Smooth muscle cell (in vitro differentiated cells): ENCODE measurements around the gene SPAG17. TPM values are rescaled to one million over a fixed set of nuclear protein-coding genes. Genes with fewer than 3 reads are reported as not detected.

Experiments
- DNase-seq: peaks from one replicate; lab custom pipeline; 2025; ENCODE audit not compliant: unreplicated experiment; lab: John Stamatoyannopoulos, UW
- H2AFZ ChIP-seq: fragments of 200-600 bp; sonication (generic); 2 replicates; pipeline ENCODE4 v1.6.0; 2016; ENCODE audit warnings: antibody characterized with exemption, low read depth, mild to moderate bottlenecking
- H3F3A ChIP-seq: fragments of 200-600 bp; sonication (generic); 2 replicates; pipeline ENCODE4 v1.6.0; 2017; ENCODE audit warnings: antibody characterized with exemption, low read depth
- H3K27ac ChIP-seq: fragments of 200-600 bp; sonication (generic); 2 replicates; pipeline ENCODE4 v1.5.1; 2016; ENCODE audit warnings: low read depth, mild to moderate bottlenecking
- H3K27me3 ChIP-seq: fragments of 200-600 bp; sonication (generic); 2 replicates; pipeline ENCODE4 v1.6.1; 2016; ENCODE audit warnings: low read depth, mild to moderate bottlenecking
- H3K36me3 ChIP-seq: fragments of 200-600 bp; sonication (generic); 2 replicates; pipeline ENCODE4 v1.5.1; 2016; ENCODE audit warnings: low read depth
- H3K4me1 ChIP-seq: fragments of 200-600 bp; sonication (generic); 2 replicates; pipeline ENCODE4 v1.5.1; 2016; ENCODE audit warnings: low read depth
- H3K4me2 ChIP-seq: fragments of 200-600 bp; sonication (generic); 2 replicates; pipeline ENCODE4 v1.6.0; 2016; ENCODE audit warnings: mild to moderate bottlenecking
- H3K4me3 ChIP-seq: fragments of 200-600 bp; sonication (generic); 2 replicates; pipeline ENCODE4 v1.5.1; 2016; ENCODE audit warnings: mild to moderate bottlenecking
- H3K79me2 ChIP-seq: fragments of 200-600 bp; sonication (generic); 2 replicates; pipeline ENCODE4 v1.6.0; 2016; ENCODE audit warnings: low read depth, mild to moderate bottlenecking
- H3K9ac ChIP-seq: fragments of 200-600 bp; sonication (generic); 2 replicates; pipeline ENCODE4 v1.6.0; 2016; ENCODE audit warnings: low read depth
- H3K9me3 ChIP-seq: fragments of 200-600 bp; sonication (generic); replicated peaks from 2 replicates; pipeline ENCODE4 v1.5.1; 2016; ENCODE audit warnings: low read depth
- H4K20me1 ChIP-seq: fragments of 200-600 bp; sonication (generic); 2 replicates; pipeline ENCODE4 v1.6.0; 2016; ENCODE audit warnings: low read depth
- WGBS: methylation state at CpG from one replicate; pipeline ENCODE4 v1.1.7; 2016; ENCODE audit warnings: low lambda C conversion rate; 5-methylcytosine and 5-hydroxymethylcytosine counted together
- polyA plus RNA-seq: library from polyadenylated mRNA; unstranded; fragments of >200 nt; fragmentation: Nextera tagmentation; extraction: Ambion mirVana; gene quantifications from 2 replicates; pipeline ENCODE4 v1.2.1, GENCODE V29; 2016
- total RNA-seq: library from RNA; depleted of rRNA; stranded (reverse); fragments of >200 nt; gene quantifications from 2 replicates; pipeline ENCODE4 v1.2.3, GENCODE V29; 2014
- TF ChIP-seq, protein P1 (sequence below): fragments of 200-600 bp; sonication (generic); IDR thresholded peaks from 2 replicates; pipeline ENCODE4 v1.5.1; 2017; ENCODE audit warnings: borderline replicate concordance, mild to moderate bottlenecking, antibody characterized with exemption; ENCODE audit not compliant: insufficient read depth, poor library complexity, severe bottlenecking

Gene SPAG17
- total and polyA plus RNA-seq, 2 experiments from 2014 or later, result 1.1 to 11.1 TPM

DNA sequence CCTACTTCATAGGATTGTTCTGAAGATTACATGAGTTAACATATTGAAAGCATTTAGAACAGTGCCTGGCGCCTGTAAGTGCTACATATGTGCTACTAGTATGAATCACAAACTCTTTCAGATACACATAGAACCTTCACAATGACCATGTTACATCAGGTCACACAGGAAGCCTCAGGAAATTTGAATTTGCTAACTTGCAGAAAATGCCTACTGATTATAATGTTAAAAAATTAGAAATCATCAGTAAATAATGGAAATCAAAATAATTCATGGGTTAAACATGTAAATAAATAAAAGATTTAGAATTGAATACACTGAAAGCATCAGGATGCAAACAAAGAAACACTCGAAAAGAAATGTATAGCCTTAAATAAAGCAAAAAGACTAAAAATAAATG is 94.9 kb downstream of the SPAG17 start:
- no peaks in the 10 kb centered on the region for H3F3A ChIP-seq
- no peak overlapping the region for H3K4me2 ChIP-seq
- no peak for DNase-seq
- no peaks in the 10 kb centered on the region for H3K4me1 ChIP-seq
- no peak overlapping the region for H3K27ac ChIP-seq
- no peak overlapping the region for H2AFZ ChIP-seq
- no peaks in the 10 kb centered on the region for H3K36me3 ChIP-seq
- no peak overlapping the region for H3K4me3 ChIP-seq
- no peaks in the 10 kb centered on the region for H3K9me3 ChIP-seq
- TF ChIP-seq, protein P1, sequence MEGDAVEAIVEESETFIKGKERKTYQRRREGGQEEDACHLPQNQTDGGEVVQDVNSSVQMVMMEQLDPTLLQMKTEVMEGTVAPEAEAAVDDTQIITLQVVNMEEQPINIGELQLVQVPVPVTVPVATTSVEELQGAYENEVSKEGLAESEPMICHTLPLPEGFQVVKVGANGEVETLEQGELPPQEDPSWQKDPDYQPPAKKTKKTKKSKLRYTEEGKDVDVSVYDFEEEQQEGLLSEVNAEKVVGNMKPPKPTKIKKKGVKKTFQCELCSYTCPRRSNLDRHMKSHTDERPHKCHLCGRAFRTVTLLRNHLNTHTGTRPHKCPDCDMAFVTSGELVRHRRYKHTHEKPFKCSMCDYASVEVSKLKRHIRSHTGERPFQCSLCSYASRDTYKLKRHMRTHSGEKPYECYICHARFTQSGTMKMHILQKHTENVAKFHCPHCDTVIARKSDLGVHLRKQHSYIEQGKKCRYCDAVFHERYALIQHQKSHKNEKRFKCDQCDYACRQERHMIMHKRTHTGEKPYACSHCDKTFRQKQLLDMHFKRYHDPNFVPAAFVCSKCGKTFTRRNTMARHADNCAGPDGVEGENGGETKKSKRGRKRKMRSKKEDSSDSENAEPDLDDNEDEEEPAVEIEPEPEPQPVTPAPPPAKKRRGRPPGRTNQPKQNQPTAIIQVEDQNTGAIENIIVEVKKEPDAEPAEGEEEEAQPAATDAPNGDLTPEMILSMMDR, result no peak
- no peaks in the 10 kb centered on the region for H3K79me2 ChIP-seq
- no peak overlapping the region for H3K9ac ChIP-seq
- WGBS, result 98% methylated on average over 2 of the region's 2 CpGs
- no peaks in the 10 kb centered on the region for H4K20me1 ChIP-seq
- H3K27me3 ChIP-seq, result no peaks in the 10 kb centered on the region

- Histone ChIP-seq H3K4me2 (no peak overlapping the region), H3F3A (no peaks in the 10 kb centered on the region), H4K20me1 (no peaks in the 10 kb centered on the region), H3K4me3 (no peak overlapping the region), H2AFZ (no peak overlapping the region), H3K4me1 (no peaks in the 10 kb centered on the region), H3K9ac (no peak overlapping the region), H3K27ac (no peak overlapping the region), H3K27me3 (no peaks in the 10 kb centered on the region), H3K36me3 (no peaks in the 10 kb centered on the region), H3K79me2 (no peaks in the 10 kb centered on the region), H3K9me3 (no peaks in the 10 kb centered on the region)
- no peak for DNase-seq
- WGBS, result 98% methylated on average over 12 of the region's 12 CpGs
- TF ChIP-seq, protein P1, result no peak
Measured at GRCh38 chr1:118085365-118085764, 99.7 kb downstream of the SPAG17 start.

- no peak for DNase-seq
Measured at GRCh38 chr1:118084400-118084799, 100.6 kb downstream of the SPAG17 start.

GRCh38 chr1:118082984-118083383 is 102.0 kb downstream of the SPAG17 start:
- Histone ChIP-seq H3K4me2 (no peak overlapping the region), H3K4me1 (no peaks in the 10 kb centered on the region), H3K9me3 (no peaks in the 10 kb centered on the region), H2AFZ (no peak overlapping the region), H3K27ac (no peak overlapping the region), H3K27me3 (no peaks in the 10 kb centered on the region), H3K9ac (no peak overlapping the region), H4K20me1 (no peaks in the 10 kb centered on the region), H3K79me2 (no peaks in the 10 kb centered on the region), H3F3A (no peaks in the 10 kb centered on the region), H3K4me3 (no peak overlapping the region), H3K36me3 (no peaks in the 10 kb centered on the region)
- TF ChIP-seq, protein P1, result no peak
- no peak for DNase-seq
- 95% methylated on average over 5 of the region's 5 CpGs for WGBS

More at GRCh38 chr1:118084400-118084799, 100.6 kb downstream of the SPAG17 start:
- H3K4me1 ChIP-seq, result no peaks in the 10 kb centered on the region
- H3K9ac ChIP-seq, result no peak overlapping the region
- H3F3A ChIP-seq, result no peaks in the 10 kb centered on the region
- H2AFZ ChIP-seq, result no peak overlapping the region
- no peaks in the 10 kb centered on the region for H3K27me3 ChIP-seq
- TF ChIP-seq, protein P1, result no peak
- H3K79me2 ChIP-seq, result no peaks in the 10 kb centered on the region
- H3K9me3 ChIP-seq, result no peaks in the 10 kb centered on the region
- H3K36me3 ChIP-seq, result no peaks in the 10 kb centered on the region
- 65% methylated on average over 2 of the region's 2 CpGs for WGBS
- H3K27ac ChIP-seq, result no peak overlapping the region
- no peaks in the 10 kb centered on the region for H4K20me1 ChIP-seq
- H3K4me2 ChIP-seq, result no peak overlapping the region
- no peak overlapping the region for H3K4me3 ChIP-seq
